Measurements from ENCODE around the gene XRCC4. TPM values are rescaled to one million over a fixed set of nuclear protein-coding genes. Genes with fewer than 3 reads are reported as not detected.

Gene XRCC4
- total RNA-seq, 1 experiment from 2014 or later, result 24.6 TPM

DNA sequence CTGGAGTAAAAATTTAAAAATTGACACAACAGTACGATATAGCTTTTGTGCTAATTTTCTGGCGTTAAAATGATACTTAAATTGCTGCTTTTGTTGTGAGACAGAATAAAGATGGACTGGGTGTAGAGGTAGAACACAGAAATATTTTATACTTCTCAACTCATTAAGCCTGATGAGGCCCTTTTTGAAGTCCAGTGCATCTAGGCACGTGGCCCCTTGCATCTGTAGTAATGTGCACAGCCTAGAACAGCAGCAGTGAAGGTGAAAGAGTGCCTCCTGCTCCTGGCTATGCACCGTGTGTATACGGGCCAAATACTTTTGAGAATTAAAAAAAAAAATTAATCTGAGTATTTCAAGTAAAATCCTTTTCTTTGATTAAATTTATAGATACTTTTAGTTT, 115.6 kb downstream of the XRCC4 start:
- ChIA-PET RAD21 (ENCODE audit: low non-redundant PET in 1 of 2, low total read pairs in 2 of 2, uncharacterized antibody in 2 of 2, unreplicated experiment in 2 of 2) (no interaction called here), CTCF (no interaction called here), POLR2A (interaction anchor here (0.6 kb wide), 1 partner anchor 9 kb away, joined by 4 read pairs; no protein-coding TSS in a partner anchor)
- Histone ChIP-seq H4K20me1 (ENCODE audit: insufficient read depth) (no peaks in the 10 kb centered on the region), H3K4me3 (replicated peaks in 1 of 2; ENCODE audit: low read depth in 1 of 2, low read length in 2 of 2) (no peak overlapping the region), H3K27ac (ENCODE audit: low read depth, low read length) (no peak overlapping the region), H3K4me1 (ENCODE audit: control insufficient read depth in 1 of 2, insufficient read depth in 2 of 2, low read length in 2 of 2) (no peaks in the 10 kb centered on the region), H3K36me3 (ENCODE audit: control insufficient read depth in 1 of 2, insufficient read depth in 2 of 2, low read length in 2 of 2) (no peaks in the 10 kb centered on the region), H3K9ac (ENCODE audit: low read length) (no peak overlapping the region), H2AFZ (ENCODE audit: low read depth, low read length, poor library complexity, severe bottlenecking) (no peak overlapping the region), H3K4me2 (ENCODE audit: low read length) (no peak overlapping the region), H3K9me2 (ENCODE audit: insufficient read depth) (peaks cover 2% of the 10 kb centered on the region; the same call in 1 of the 2 replicates), H3K27me3 (ENCODE audit: insufficient read depth, low read length) (no peaks in the 10 kb centered on the region), H3K79me2 (ENCODE audit: insufficient read depth, low read length) (no peaks in the 10 kb centered on the region), H3K9me3 (ENCODE audit: control insufficient read depth in 1 of 2, insufficient read depth in 1 of 2, low read depth in 1 of 2, low read length in 2 of 2) (no peaks in the 10 kb centered on the region)
- BruUV-seq (replicated peaks), result no TSS peak
- DNase-seq (ENCODE audit: low read depth, low spot score), result no peak
- no peak for ATAC-seq
- intact Hi-C loops (cut with micrococcal nuclease), result no loop called here
- TF ChIP-seq EZH2 (IDR thresholded peaks at IDR 0.05) (no peak), JUND (IDR thresholded peaks at IDR 0.05) (no peak), YY1 (IDR thresholded peaks at IDR 0.05; ENCODE audit: extremely low read depth, insufficient replicate concordance, low read depth, low read length) (no peak), EGR1 (IDR thresholded peaks at IDR 0.05; ENCODE audit: low read depth) (no peak), FOSL1 (IDR thresholded peaks at IDR 0.05; ENCODE audit: low read depth) (no peak), RAD21 (IDR thresholded peaks at IDR 0.05; ENCODE audit: low read depth) (no peak)
- TF ChIP-seq, protein P1, sequence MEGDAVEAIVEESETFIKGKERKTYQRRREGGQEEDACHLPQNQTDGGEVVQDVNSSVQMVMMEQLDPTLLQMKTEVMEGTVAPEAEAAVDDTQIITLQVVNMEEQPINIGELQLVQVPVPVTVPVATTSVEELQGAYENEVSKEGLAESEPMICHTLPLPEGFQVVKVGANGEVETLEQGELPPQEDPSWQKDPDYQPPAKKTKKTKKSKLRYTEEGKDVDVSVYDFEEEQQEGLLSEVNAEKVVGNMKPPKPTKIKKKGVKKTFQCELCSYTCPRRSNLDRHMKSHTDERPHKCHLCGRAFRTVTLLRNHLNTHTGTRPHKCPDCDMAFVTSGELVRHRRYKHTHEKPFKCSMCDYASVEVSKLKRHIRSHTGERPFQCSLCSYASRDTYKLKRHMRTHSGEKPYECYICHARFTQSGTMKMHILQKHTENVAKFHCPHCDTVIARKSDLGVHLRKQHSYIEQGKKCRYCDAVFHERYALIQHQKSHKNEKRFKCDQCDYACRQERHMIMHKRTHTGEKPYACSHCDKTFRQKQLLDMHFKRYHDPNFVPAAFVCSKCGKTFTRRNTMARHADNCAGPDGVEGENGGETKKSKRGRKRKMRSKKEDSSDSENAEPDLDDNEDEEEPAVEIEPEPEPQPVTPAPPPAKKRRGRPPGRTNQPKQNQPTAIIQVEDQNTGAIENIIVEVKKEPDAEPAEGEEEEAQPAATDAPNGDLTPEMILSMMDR (IDR thresholded peaks at IDR 0.05 in 2 of 3, conservative IDR thresholded peaks at IDR 0.05 in 1 of 3; ENCODE audit: borderline replicate concordance in 1 of 3, insufficient read depth in 1 of 3, low read depth in 2 of 3, low read length in 2 of 3), result no peak

- no TSS peak for BruUV-seq (replicated peaks)
- POLR2A ChIA-PET, result no interaction called here
- Histone ChIP-seq H3K27me3 (ENCODE audit: insufficient read depth, low read length) (no peaks in the 10 kb centered on the region), H3K9me3 (ENCODE audit: control insufficient read depth in 1 of 2, insufficient read depth in 1 of 2, low read depth in 1 of 2, low read length in 2 of 2) (no peaks in the 10 kb centered on the region), H3K4me1 (ENCODE audit: control insufficient read depth in 1 of 2, insufficient read depth in 2 of 2, low read length in 2 of 2) (no peaks in the 10 kb centered on the region), H4K20me1 (ENCODE audit: insufficient read depth) (no peaks in the 10 kb centered on the region), H3K79me2 (ENCODE audit: insufficient read depth, low read length) (no peaks in the 10 kb centered on the region), H3K9me2 (ENCODE audit: insufficient read depth) (peaks cover 4% of the 10 kb centered on the region; the same call in 1 of the 2 replicates), H2AFZ (ENCODE audit: low read depth, low read length, poor library complexity, severe bottlenecking) (no peak overlapping the region), H3K4me3 (replicated peaks in 1 of 2; ENCODE audit: low read depth in 1 of 2, low read length in 2 of 2) (no peak overlapping the region), H3K4me2 (ENCODE audit: low read length) (no peak overlapping the region), H3K27ac (ENCODE audit: low read depth, low read length) (no peak overlapping the region), H3K9ac (ENCODE audit: low read length) (no peak overlapping the region), H3K36me3 (ENCODE audit: control insufficient read depth in 1 of 2, insufficient read depth in 2 of 2, low read length in 2 of 2) (no peaks in the 10 kb centered on the region)
- TF ChIP-seq EZH2phosphoT487 (IDR thresholded peaks at IDR 0.05; ENCODE audit: borderline replicate concordance), result no peak
- no peak for TF ChIP-seq SIN3A (IDR thresholded peaks at IDR 0.05; ENCODE audit: low read depth)
- TF ChIP-seq SRF (IDR thresholded peaks at IDR 0.05; ENCODE audit: low read depth), result no peak
- no peak for TF ChIP-seq CEBPB (IDR thresholded peaks at IDR 0.05; ENCODE audit: low read depth)
- TF ChIP-seq ZBTB33 (IDR thresholded peaks at IDR 0.05; ENCODE audit: extremely low read depth, insufficient replicate concordance, low read length), result no peak
- TF ChIP-seq, protein P2, sequence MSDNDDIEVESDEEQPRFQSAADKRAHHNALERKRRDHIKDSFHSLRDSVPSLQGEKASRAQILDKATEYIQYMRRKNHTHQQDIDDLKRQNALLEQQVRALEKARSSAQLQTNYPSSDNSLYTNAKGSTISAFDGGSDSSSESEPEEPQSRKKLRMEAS (IDR thresholded peaks at IDR 0.05), result no peak
- CTCF ChIA-PET, result no interaction called here
- RAD21 ChIA-PET (ENCODE audit: low non-redundant PET in 1 of 2, low total read pairs in 2 of 2, uncharacterized antibody in 2 of 2, unreplicated experiment in 2 of 2), result no interaction called here
- intact Hi-C loops (cut with micrococcal nuclease), result no loop called here
- ATAC-seq, result no peak
- no peak for DNase-seq (ENCODE audit: low read depth, low spot score)
Measured at GRCh38 chr5:83197326-83197967, 120.1 kb downstream of the XRCC4 start.
